Tibial nerve (tissue), 4 donors: Measurements from ENCODE around the gene IL6ST. TPM values are rescaled to one million over a fixed set of nuclear protein-coding genes. Genes with fewer than 3 reads are reported as not detected.
A peak's percentile ranks its signal among the peaks of the same experiment; 100 is the strongest.
"Not testable (repeated sequence)": the region's sequence is repeated elsewhere in the genome, so short reads cannot be mapped to it uniquely, and the experiment has no call there.

Experiments used
- DNase-seq, 2 donors: peaks; one replicate each; pipeline ENCODE4 v3.0.0-alpha.2; 2019; ENCODE audit warnings: low spot score in 2 of 2
- H3K27ac ChIP-seq, 4 donors: fragments of 200-600 bp; sonication (generic) in 3 of 4; one replicate each; pipeline ENCODE4 v1.5.1; 2017 to 2019; ENCODE audit warnings: mild to moderate bottlenecking in 1 of 4
- H3K27me3 ChIP-seq, 2 donors: fragments of 200-600 bp; sonication (generic) in 1 of 2; one replicate each; pipeline versions ENCODE4 v1.5.1 to v1.6.0; 2017 to 2019
- H3K36me3 ChIP-seq, 3 donors: fragments of 200-600 bp; sonication (generic); one replicate each; pipeline ENCODE4 v1.5.1; 2018 to 2019
- H3K4me1 ChIP-seq, 4 donors: fragments of 200-600 bp; sonication (generic) in 3 of 4; one replicate each; pipeline ENCODE4 v1.5.1; 2017 to 2019
- H3K4me3 ChIP-seq, 4 donors: fragments of 200-600 bp; sonication (generic) in 3 of 4; one replicate each; pipeline ENCODE4 v1.5.1; 2017 to 2019; ENCODE audit warnings: mild to moderate bottlenecking in 1 of 4, moderate library complexity in 1 of 4
- H3K9me3 ChIP-seq, 4 donors: fragments of 200-600 bp; sonication (generic) in 3 of 4; one replicate each; pipeline ENCODE4 v1.5.1; 2017 to 2019
- EP300 ChIP-seq, 2 donors: sonication (generic); formaldehyde crosslinking; IDR thresholded peaks; one replicate each; pipeline ENCODE4 v1.6.1; 2017; ENCODE audit warnings: antibody characterized with exemption in 2 of 2, mild to moderate bottlenecking in 1 of 2
- POLR2A ChIP-seq, 2 donors: fragments of 450-650 bp; IDR thresholded peaks; one replicate each; pipeline ENCODE4 v1.6.1; 2017; ENCODE audit warnings: antibody characterized with exemption in 2 of 2, mild to moderate bottlenecking in 2 of 2, moderate library complexity in 2 of 2
- WGBS, 2 donors: methylation state at CpG; one replicate each; pipeline ENCODE4 v1.1.5; 2018; 5-methylcytosine and 5-hydroxymethylcytosine counted together
- total RNA-seq, 4 donors: library from RNA; depleted of rRNA; stranded (reverse); fragments of >200 nt; gene quantifications; one replicate each; pipeline ENCODE4 v1.1.0, GENCODE V29; 2016
- TF ChIP-seq, protein P1 (sequence below), 5 experiments: fragments of 200-600 bp in 3 of 5; fragments of 450-650 bp in 2 of 5; sonication (generic) in 3 of 5; IDR thresholded peaks; one replicate each; pipeline ENCODE4 v1.5.1; 2016 to 2019; ENCODE audit warnings: antibody characterized with exemption in 5 of 5, mild to moderate bottlenecking in 3 of 5, moderate library complexity in 2 of 5

The IL6ST gene
- 100 to 1,000 TPM; 368 to 466 (median 413) TPM for total RNA-seq

DNA sequence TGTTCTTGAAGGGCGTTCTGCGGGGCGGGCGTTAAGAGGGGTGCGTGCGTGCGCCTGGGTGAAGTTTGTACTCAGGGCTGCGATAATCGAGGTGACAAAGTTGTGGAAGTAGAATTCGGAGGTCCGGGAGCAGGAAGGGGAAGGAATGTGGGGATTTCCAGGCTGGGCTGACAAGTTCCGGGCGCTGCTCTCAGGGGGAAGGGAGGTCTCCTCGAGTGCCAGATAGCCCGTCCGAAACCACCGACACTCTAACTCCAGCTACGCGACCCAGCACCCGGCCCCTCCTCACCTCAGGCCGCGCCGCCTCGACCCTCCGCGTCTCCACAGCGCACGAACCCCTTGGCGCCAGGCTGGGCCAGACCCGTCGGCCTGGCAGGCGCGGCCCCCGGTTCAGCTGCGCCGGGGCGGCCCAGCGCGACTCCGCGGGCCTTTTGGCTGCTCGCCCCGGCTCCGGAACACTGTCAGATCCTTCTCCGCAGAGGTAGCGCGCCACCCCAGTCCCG, at the start of gene IL6ST:
Gene IL6ST (minus strand): TSS at position 469 of the 503 bp plus-strand sequence. CDS start 18,685 bp downstream, outside the sequence.
- H3K4me1 ChIP-seq, result peaks cover 0 to 46% (median 15%) of the 10 kb centered on the region in 4 donors
- peak within 1 kb of the TSS; percentile 70 to 95 (median 93) for H3K4me3 ChIP-seq
- no peaks in the 10 kb centered on the region for H3K27me3 ChIP-seq
- WGBS, 2 donors, result 0% methylated on average over 16 to 17 of the region's 48 CpGs
- TF ChIP-seq, protein P1, sequence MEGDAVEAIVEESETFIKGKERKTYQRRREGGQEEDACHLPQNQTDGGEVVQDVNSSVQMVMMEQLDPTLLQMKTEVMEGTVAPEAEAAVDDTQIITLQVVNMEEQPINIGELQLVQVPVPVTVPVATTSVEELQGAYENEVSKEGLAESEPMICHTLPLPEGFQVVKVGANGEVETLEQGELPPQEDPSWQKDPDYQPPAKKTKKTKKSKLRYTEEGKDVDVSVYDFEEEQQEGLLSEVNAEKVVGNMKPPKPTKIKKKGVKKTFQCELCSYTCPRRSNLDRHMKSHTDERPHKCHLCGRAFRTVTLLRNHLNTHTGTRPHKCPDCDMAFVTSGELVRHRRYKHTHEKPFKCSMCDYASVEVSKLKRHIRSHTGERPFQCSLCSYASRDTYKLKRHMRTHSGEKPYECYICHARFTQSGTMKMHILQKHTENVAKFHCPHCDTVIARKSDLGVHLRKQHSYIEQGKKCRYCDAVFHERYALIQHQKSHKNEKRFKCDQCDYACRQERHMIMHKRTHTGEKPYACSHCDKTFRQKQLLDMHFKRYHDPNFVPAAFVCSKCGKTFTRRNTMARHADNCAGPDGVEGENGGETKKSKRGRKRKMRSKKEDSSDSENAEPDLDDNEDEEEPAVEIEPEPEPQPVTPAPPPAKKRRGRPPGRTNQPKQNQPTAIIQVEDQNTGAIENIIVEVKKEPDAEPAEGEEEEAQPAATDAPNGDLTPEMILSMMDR (IDR thresholded peaks at IDR 0.05), result peak in 1 of 5 experiments; percentile 61
- TF ChIP-seq EP300 (IDR thresholded peaks at IDR 0.05), result no peak
- peak; percentile 87 to 98 for TF ChIP-seq POLR2A (IDR thresholded peaks at IDR 0.05)
- H3K36me3 ChIP-seq, result peaks cover 0 to 4% (median 0%) of the 10 kb centered on the region in 3 donors
- peak within 1 kb of the TSS; percentile 97 to 100 (median 100) for H3K27ac ChIP-seq
- DNase-seq, result peak; percentile 44 to 47
- H3K9me3 ChIP-seq, result no peaks in the 10 kb centered on the region

DNA sequence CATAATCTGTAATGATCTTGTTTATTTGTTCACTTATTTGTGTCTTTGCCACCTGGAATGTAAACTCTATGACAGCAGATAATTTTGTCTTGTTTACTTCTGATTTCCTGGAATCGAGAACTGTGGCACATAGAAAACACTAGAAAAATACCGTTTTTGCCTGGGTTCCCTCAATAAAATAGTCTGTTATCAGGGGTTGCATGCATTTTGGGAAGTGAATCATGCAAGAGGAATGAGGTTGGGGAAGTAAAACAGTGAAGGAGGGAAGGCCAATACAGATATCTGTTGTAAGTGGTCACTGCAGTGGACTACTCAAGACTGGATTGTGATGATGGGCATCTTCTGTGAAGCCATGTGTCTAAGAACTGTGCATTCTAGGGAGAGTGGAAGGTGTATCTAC, 45.2 kb upstream of the IL6ST start:
- H3K27me3 ChIP-seq, result no peaks in the 10 kb centered on the region
- no peak overlapping the region for H3K27ac ChIP-seq
- TF ChIP-seq POLR2A (IDR thresholded peaks at IDR 0.05) (no peak), EP300 (IDR thresholded peaks at IDR 0.05) (no peak)
- TF ChIP-seq, protein P1 (IDR thresholded peaks at IDR 0.05), result no peak
- no peak for DNase-seq
- H3K4me1 ChIP-seq, result peaks cover 0 to 10% (median 0%) of the 10 kb centered on the region in 4 donors
- H3K4me3 ChIP-seq, result no peak overlapping the region
- WGBS, 2 donors, result 51 to 64% methylated on average over 2 of the region's 2 CpGs
- no peaks in the 10 kb centered on the region for H3K36me3 ChIP-seq
- no peaks in the 10 kb centered on the region for H3K9me3 ChIP-seq

DNA sequence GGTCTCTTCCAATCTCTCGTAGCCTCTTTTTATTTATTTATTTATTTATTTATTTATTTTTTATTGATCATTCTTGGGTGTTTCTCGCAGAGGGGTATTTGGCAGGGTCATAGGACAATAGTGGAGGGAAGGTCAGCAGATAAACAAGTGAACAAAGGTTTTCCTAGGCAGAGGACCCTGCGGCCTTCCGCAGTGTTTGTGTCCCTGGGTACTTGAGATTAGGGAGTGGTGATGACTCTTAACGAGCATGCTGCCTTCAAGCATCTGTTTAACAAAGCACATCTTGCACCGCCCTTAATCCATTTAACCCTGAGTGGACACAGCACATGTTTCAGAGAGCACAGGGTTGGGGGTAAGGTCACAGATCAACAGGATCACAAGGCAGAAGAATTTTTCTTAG, 43.4 kb upstream of the IL6ST start:
- 82 to 86% methylated on average over 5 of the region's 6 CpGs for WGBS, 2 donors
- not testable (repeated sequence) for H3K27ac ChIP-seq, H3K4me3 ChIP-seq, H3K27me3 ChIP-seq, H3K9me3 ChIP-seq, H3K36me3 ChIP-seq, DNase-seq
- H3K4me1 ChIP-seq, result peaks cover 0 to 10% (median 0%) of the 10 kb centered on the region in 4 donors

DNA sequence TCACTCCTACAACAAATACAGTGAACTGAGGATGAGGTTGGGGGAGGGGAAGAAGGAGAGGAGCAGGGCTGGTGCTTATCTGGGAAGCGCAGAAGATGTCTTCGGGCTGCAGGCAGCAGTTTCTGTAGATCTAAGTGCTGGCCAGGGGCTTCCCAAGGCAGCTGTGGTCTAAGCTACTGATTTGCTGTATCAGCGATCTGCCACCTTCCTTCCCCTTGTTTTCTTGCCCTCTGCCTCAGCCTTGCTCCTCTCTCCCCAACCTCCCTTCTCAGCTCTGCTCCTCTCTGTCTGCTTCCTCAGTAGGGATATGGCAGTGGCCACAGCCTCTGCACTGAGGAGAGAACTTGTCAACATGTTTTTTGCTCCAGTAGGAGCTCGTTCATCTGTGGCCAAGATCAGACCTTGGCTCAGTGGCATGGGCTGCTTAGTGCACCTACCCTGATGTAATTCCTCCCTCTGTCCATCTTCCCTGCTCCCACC, 42.8 kb upstream of the IL6ST start:
- whole genome bisulfite sequencing, 2 donors, result 39 to 46% methylated on average over 4 of the region's 4 CpGs
- Histone ChIP-seq H3K4me1 (peaks cover 0 to 10% (median 0%) of the 10 kb centered on the region in 4 donors), H3K27me3 (no peaks in the 10 kb centered on the region), H3K9me3 (no peaks in the 10 kb centered on the region), H3K27ac (no peak overlapping the region), H3K36me3 (no peaks in the 10 kb centered on the region), H3K4me3 (no peak overlapping the region)
- DNase-seq, result no peak
- no peak for TF ChIP-seq EP300 (IDR thresholded peaks at IDR 0.05)
- TF ChIP-seq, protein P1 (IDR thresholded peaks at IDR 0.05), result no peak
- no peak for TF ChIP-seq POLR2A (IDR thresholded peaks at IDR 0.05)

DNA sequence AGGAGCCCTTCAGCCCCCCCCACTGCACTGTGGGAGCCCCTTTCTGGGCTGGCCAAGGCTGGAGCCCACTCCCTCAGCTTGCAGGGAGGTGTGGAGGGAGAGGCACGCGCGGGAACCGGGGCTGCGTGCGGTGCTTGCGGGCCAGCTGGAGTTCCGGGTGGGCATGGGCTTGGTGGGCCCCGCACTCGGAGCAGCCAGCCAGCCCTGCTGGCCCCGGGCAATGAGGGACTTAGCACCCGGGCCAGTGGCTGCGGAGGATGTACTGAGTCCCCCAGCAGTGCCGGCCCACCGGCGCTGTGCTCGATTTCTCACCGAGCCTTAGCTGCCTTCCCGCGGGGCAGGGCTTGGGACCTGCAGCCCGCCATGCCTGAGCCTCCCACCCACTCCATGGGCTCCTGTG, 40.6 kb upstream of the IL6ST start:
- H3K9me3 ChIP-seq, H3K36me3 ChIP-seq, DNase-seq, H3K27ac ChIP-seq, H3K27me3 ChIP-seq, H3K4me3 ChIP-seq: not testable (repeated sequence)
- WGBS, 2 donors, result 98% methylated on average over 7 of the region's 21 CpGs; no CpG with 5 or more reads in 1 of the 2 donors
- peaks cover 0 to 10% (median 0%) of the 10 kb centered on the region in 4 donors for H3K4me1 ChIP-seq

DNA sequence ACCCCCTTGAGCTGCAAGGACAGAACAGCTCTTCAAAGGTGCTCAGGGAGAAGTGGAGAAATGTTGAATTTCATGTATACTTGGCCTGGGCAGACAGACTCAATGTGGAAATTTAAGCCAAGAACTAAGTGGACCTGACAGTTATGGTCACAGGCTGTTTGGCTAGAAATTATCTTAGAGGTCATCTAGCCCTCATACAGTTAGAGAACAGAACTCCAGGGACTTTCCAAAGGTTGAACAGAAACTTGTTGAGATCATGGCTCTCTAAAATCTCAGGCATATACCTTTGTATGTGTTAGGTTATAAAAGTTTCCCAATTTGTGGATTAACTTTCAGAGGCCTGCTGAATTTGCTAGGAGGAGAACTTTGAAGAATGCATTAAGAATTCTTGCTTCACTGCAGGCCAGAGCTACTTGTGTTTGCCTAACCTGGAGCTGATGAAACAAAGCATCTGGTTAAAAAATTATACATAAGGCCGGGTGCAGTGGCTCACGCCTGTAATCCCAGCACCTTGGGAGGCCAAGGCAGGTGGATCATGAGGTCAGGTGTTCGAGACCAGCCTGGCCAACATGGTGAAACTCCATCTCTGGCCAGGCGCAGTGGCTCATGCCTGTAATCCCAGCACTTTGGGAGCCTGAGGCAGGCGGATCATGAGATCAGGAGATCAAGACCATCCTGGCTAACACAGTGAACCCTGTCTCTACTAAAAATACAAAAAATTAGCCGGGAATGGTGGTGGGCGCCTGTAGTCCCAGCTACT, 35.3 kb upstream of the IL6ST start:
- H3K27me3 ChIP-seq, H3K4me1 ChIP-seq, DNase-seq, H3K36me3 ChIP-seq, H3K4me3 ChIP-seq, H3K27ac ChIP-seq, H3K9me3 ChIP-seq: not testable (repeated sequence)
- WGBS, 2 donors, result 94 to 96% methylated on average over 7 of the region's 7 CpGs
